Erythroblast (primary cell): Measurements from ENCODE around the gene GMDS.
"Not testable (repeated sequence)": the region's sequence is repeated elsewhere in the genome, so short reads cannot be mapped to it uniquely, and the experiment has no call there.

ENCODE experiments used
- GATA1 ChIP-seq: IDR thresholded peaks from 2 replicates; pipeline ENCODE4 v1.6.1; 2011; ENCODE audit warnings: low read depth, mild to moderate bottlenecking, control low read depth, low read length, moderate library complexity
- POLR2A ChIP-seq: IDR thresholded peaks from 2 replicates; pipeline ENCODE4 v1.6.1; 2011; ENCODE audit warnings: mild to moderate bottlenecking, low read length

- TF ChIP-seq POLR2A, GATA1: not testable (repeated sequence)
Measured at GRCh38 chr6:1845543-1845942, 399.9 kb downstream of the GMDS start.
